ENCODE measurements around the gene INO80B.
"Not testable (repeated sequence)": the region's sequence is repeated elsewhere in the genome, so short reads cannot be mapped to it uniquely, and the experiment has no call there.

INO80B gene

DNA sequence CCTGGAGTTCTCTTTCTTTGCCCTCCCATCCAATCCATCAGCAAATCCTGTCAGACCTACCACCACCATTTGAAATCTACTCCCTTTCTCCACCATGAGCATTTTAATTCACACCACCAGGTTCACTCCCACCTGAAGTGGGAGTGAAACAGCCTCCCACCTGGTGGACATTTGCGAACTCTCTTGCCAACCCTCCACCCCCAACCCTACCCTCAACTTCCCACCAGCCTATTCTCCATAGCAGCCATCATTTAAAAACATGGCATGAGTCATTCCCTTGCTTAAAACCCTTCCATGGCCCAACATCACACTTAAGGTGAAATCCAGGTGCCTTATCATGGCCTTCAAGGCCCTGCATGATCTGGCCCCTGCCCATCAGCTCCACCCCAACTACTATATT lies 16.6 kb upstream of the INO80B start:
- DNase-seq (ENCODE audit: low read depth), result no peak
- TF ChIP-seq, protein P1, sequence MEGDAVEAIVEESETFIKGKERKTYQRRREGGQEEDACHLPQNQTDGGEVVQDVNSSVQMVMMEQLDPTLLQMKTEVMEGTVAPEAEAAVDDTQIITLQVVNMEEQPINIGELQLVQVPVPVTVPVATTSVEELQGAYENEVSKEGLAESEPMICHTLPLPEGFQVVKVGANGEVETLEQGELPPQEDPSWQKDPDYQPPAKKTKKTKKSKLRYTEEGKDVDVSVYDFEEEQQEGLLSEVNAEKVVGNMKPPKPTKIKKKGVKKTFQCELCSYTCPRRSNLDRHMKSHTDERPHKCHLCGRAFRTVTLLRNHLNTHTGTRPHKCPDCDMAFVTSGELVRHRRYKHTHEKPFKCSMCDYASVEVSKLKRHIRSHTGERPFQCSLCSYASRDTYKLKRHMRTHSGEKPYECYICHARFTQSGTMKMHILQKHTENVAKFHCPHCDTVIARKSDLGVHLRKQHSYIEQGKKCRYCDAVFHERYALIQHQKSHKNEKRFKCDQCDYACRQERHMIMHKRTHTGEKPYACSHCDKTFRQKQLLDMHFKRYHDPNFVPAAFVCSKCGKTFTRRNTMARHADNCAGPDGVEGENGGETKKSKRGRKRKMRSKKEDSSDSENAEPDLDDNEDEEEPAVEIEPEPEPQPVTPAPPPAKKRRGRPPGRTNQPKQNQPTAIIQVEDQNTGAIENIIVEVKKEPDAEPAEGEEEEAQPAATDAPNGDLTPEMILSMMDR (conservative IDR thresholded peaks at IDR 0.05; ENCODE audit: control insufficient read depth, insufficient read depth, low read depth, low read length), result no peak
- no peak overlapping the region for H3K4me3 ChIP-seq (ENCODE audit: control insufficient read depth, low read depth, low read length)

DNA sequence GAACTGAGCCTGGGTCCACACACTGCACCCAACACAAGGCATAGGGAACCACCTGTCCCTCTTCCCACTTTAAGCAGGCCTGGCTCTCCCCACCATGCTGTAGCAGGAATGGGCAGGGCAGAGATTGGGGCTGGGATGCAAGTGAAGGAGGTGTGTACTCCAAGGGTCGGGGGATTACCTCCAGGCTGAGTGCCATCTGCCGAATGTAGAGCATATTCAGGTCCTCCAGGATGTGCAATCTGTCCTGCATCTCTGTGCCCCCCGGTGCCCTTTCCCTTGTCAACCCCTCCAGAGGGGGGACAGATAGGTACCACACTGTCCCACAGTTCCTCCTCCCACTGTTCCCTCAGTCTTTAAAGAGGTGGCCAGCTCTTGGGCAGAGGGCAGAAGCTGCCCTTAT lies 15.5 kb upstream of the INO80B start:
- peak overlapping the region; percentile 57 for H3K4me3 ChIP-seq (ENCODE audit: control insufficient read depth, low read depth, low read length)
- TF ChIP-seq, protein P1 (conservative IDR thresholded peaks at IDR 0.05; ENCODE audit: control insufficient read depth, insufficient read depth, low read depth, low read length), result no peak

DNA sequence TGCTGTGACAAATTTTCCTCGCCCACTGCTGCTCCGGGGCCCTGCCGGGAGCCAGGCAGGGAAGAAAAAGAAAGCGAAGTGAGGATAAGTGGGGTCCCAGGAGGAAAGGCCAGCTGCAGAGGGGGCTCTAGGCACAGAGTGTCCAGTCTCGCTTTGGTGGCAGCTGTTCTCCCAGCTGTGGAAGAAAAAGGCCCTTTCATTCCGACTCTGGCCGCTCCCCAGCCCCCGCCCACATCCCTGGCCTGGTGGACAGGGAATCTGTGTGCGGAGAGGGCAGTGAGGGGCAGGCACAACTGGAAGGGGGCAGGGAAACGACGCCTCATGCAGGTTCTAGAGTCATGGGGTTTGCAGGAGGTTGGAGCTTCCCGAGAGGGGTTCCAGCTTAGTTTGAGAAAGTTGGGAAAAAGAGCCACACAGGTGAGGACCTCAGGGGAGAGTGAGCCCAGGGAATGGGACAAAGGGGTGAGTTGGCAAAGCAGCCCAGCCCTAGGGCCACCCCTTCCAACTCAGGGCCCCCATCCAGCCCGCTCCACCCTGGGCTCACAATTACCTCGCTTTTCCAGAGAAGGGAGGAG lies 15.0 kb upstream of the INO80B start:
- H3K4me3 ChIP-seq (ENCODE audit: control insufficient read depth, low read depth, low read length), result peak overlapping the region; percentile 57
- peak; percentile 46 for DNase-seq (ENCODE audit: low read depth)
- TF ChIP-seq, protein P1 (conservative IDR thresholded peaks at IDR 0.05; ENCODE audit: control insufficient read depth, insufficient read depth, low read depth, low read length), result no peak

More for the DNA sequence above, 15.5 kb upstream of the INO80B start:
- no peak for DNase-seq (ENCODE audit: low read depth)

DNA sequence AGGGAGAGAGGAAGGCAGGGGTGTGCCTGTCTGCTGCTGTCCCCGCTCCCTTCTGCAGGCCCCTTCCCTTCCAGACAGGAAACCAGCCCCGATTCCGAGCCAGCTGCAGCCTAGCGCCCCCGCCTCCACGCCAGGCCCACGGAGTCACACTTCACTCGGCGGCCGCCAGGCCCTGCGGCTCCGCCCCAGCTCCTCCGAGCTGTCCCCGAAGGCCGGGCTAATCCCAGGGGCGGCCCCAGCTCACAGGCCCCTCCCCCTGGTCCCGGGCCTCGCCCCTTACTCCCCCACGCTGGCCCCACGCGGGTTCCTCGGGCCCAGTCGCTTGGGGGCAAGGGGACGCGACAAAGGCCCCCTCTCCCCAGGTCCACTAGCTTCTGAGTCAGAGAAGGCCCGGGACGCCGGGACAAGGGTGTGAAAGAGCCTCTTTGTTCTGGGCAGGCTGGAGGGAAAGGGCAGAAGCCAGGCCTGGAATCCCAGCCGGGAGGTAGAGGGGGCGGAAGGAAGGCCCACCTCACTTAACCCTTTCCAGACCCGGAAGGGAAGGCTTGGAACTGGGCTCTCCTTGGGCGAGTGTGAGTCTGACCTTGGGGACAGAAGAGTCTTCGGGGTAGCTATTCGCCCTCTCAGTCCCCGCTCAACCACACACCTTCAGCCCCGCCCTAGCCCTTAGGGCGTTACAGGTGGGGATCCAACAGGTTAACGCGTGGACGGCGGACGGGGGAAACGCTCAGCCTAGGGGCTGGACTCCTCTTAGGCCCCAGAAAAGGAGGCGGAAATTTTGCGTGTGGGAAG lies 14.3 kb upstream of the INO80B start:
- TF ChIP-seq, protein P1 (conservative IDR thresholded peaks at IDR 0.05; ENCODE audit: control insufficient read depth, insufficient read depth, low read depth, low read length), result no peak
- peak overlapping the region; percentile 57 for H3K4me3 ChIP-seq (ENCODE audit: control insufficient read depth, low read depth, low read length)
- peak; percentile 68 for DNase-seq (ENCODE audit: low read depth)

DNA sequence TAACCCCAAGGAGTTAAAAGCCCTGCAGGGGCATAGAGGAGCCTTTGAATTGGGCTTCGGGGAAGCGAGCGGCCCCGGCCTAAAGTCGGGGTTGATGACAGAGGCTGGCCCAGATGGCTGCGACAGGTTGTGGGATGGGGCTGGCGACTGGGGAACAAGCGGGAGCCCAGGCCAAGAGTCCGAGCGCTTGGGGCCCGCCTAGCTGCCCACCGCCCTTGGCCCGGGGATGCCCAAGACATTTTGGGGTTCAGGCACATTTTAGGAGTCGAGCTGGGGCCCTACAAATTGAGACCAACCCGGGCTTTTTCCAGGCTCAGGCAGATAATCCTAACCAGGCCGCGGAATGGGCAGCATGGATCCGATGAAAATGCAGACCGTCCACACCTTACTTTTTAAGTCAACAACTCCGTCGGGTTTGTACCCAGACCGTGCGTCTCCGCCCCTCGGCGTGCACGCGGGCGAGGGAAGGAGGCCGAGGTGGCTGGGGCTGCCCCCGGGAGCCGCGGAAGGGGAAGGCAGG lies 13.7 kb upstream of the INO80B start:
- H3K4me3 ChIP-seq (ENCODE audit: control insufficient read depth, low read depth, low read length), result no peak overlapping the region
- TF ChIP-seq, protein P1 (conservative IDR thresholded peaks at IDR 0.05; ENCODE audit: control insufficient read depth, insufficient read depth, low read depth, low read length), result no peak
- DNase-seq (ENCODE audit: low read depth), result no peak

DNA sequence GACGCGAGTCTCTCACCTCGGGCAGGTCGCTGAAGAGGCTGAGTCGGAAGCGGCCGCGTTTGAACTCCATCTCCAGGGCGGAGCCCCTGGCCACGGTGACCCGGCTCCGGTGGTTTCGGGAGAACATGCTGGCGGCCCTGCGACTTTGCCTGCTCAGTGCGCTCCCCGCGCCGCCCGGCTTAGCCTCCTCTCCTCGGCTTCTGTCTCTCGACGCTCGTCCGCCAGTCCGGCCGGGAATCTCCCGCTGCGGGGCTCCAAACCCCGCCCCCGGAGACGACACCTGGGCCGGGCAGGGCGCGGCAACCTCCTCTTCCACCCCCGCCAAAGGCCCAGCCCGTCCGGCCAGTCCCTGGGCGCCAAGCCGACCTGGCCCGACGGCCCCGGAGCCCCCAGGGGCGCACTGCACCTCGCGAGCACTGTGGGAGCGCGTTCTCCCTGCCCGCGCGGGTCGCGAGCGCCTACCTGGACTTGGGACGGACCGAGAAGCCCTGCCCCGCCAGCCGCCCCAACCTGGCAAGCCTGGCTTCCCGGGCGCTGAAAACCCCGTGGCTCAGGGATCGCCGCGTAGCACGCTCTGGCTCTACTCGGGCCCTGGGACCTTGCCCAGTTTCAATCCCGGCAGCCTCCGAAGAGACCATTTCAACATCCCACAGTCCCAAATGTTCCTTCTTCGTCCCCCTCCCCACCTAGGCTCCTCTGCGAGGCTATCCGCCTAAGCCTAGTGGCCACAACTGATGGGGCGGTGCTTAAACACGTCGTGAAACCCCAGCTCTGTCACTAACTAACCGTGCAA lies 13.0 kb upstream of the INO80B start, which contains the start of gene RTKN:
RTKN (minus strand) TSS at position 248 of the 793 bp plus-strand sequence; CDS start at position 127, 121 bp downstream.
- TF ChIP-seq, protein P1 (conservative IDR thresholded peaks at IDR 0.05; ENCODE audit: control insufficient read depth, insufficient read depth, low read depth, low read length), result no peak
- DNase-seq (ENCODE audit: low read depth), result no peak
- H3K4me3 ChIP-seq (ENCODE audit: control insufficient read depth, low read depth, low read length), result peak within 1 kb of the TSS; percentile 57

DNA sequence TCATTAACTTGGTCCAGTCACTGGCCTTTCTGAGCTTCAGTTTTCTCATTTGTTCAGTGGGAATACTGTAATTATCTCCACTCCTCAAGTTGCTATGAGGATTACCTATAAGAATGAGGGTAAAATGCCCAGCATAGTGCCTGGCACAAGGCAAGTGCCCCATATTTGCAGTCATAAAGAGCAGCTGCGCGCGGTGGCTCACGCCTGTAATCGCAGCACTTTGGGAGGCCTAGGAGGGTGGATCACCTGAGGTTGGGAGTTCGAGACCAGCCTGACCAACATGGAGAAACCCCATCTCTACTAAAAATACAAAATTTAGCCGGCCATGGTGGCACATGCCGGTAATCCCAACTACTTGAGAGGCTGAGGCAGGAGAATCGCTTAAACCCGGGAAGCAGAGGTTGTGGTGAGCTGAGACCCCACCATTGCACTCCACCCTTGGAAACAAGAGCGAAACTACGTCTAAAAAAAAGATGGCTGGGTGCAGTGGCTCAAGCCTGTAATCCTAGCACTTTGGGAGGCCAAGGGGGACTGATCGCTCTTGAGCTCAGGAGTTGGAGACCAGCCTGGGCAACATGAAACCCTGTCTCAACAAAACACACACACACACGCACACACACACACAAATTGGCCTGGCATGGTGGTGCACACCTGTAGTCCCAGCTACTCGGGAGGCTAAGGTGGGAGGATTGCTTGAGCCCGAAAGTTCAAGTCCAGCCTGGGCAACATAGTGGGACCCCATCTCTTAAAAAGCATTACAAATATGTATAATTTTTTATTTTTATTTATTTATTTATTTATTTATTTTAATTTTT lies 12.2 kb upstream of the INO80B start:
- DNase-seq (ENCODE audit: low read depth); H3K4me3 ChIP-seq (ENCODE audit: control insufficient read depth, low read depth, low read length): not testable (repeated sequence)
